Gastrocnemius medialis (tissue), 4 donors: ENCODE measurements around the gene CD200R1. TPM values are rescaled to one million over a fixed set of nuclear protein-coding genes. Genes with fewer than 3 reads are reported as not detected.

Experiments
- ATAC-seq, 2 donors: fragments of 150-250 bp; one replicate each; pipeline ENCODE4 v1.9.1; 2016
- DNase-seq, 2 donors: peaks; one replicate each; pipeline ENCODE4 v3.0.0-alpha.2; 2019
- H3K27ac ChIP-seq, 4 donors: fragments of 200-600 bp; sonication (generic); 1 replicate in 1 of 4; 2 replicates in 3 of 4; pipeline ENCODE4 v1.5.1; 2016 to 2018; ENCODE audit warnings: mild to moderate bottlenecking in 2 of 4, moderate library complexity in 1 of 4
- H3K27me3 ChIP-seq, 3 donors: fragments of 200-600 bp; sonication (generic) in 2 of 3; 1 replicate in 1 of 3; 2 replicates in 2 of 3; pipeline versions ENCODE4 v1.5.1 to v1.6.0; 2016 to 2019; ENCODE audit warnings: mild to moderate bottlenecking in 1 of 3, moderate library complexity in 1 of 3
- H3K36me3 ChIP-seq, 2 donors: fragments of 200-600 bp; sonication (generic) in 1 of 2; one replicate each; pipeline ENCODE4 v1.5.1; 2017 to 2018
- H3K4me1 ChIP-seq, 2 donors: fragments of 200-600 bp; sonication (generic) in 1 of 2; one replicate each; pipeline ENCODE4 v1.5.1; 2016 to 2017; ENCODE audit warnings: mild to moderate bottlenecking in 2 of 2
- H3K4me3 ChIP-seq, 4 donors: fragments of 200-600 bp; sonication (generic) in 3 of 4; 1 replicate in 1 of 4; 2 replicates in 3 of 4; pipeline ENCODE4 v1.5.1; 2016 to 2019; ENCODE audit warnings: mild to moderate bottlenecking in 2 of 4
- H3K9me3 ChIP-seq, 3 donors: fragments of 200-600 bp; sonication (generic) in 2 of 3; 1 replicate in 1 of 3; 2 replicates in 2 of 3; pipeline ENCODE4 v1.5.1; 2016 to 2019
- POLR2A ChIP-seq, 2 donors: fragments of 450-650 bp; IDR thresholded peaks; one replicate each; pipeline ENCODE4 v1.6.1; 2017; ENCODE audit warnings: antibody characterized with exemption in 2 of 2, mild to moderate bottlenecking in 2 of 2, moderate library complexity in 2 of 2
- in situ Hi-C, 4 donors: fragments of 200-750 bp; cut with MboI; loops; one replicate each; pipeline versions ENCODE4 v1.15.0 to v1.8.0; 2017; ENCODE audit warnings: low sequenced_read_pairs in 4 of 4
- intact Hi-C: fragments of 100-400 bp; cut with DNase I; formaldehyde crosslinking; loops from one replicate; pipeline ENCODE4 v1.15.1; 2023; ENCODE audit warnings: low total_unique reads
- total RNA-seq, 4 donors: library from RNA; depleted of rRNA; stranded (reverse); fragments of >200 nt; gene quantifications; one replicate each; pipeline versions ENCODE4 v1.1.0 to v1.2.3, GENCODE V29; 2016
- TF ChIP-seq, protein P1 (sequence below), 5 experiments: fragments of 450-650 bp in 3 of 5; fragments of 200-600 bp in 2 of 5; sonication (generic) in 2 of 5; IDR thresholded peaks in 4 of 5; conservative IDR thresholded peaks in 1 of 5; 1 replicate in 4 of 5; 2 replicates in 1 of 5; pipeline ENCODE4 v1.5.1; 2016 to 2019; ENCODE audit warnings: antibody characterized with exemption in 5 of 5, mild to moderate bottlenecking in 3 of 5, moderate library complexity in 3 of 5

Gene CD200R1
- total RNA-seq, 4 donors from 2014 or later = 0.29 to 0.46 (median 0.40) TPM; not detected in 1

DNA sequence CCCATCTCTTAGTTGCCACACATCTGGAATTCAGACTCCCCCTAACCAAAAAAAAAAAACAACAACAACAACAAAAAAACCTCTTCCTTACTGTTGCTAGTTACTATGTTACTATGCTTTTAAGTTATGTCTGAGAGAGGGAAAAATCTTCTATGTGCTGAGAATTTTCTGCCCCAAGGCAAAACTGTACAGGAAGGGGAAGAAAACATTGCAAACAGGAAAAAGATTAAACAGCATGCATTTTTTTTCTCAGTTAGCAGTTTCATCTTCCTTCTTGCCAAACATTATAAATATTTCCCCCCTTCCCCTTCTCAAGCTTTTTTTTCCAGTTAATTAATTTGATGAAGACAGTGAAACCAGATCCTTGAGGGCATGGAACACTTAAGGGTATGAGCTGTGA lies 1.1 kb upstream of the CD200R1 start:
- H3K4me1 ChIP-seq = no peaks in the 10 kb centered on the region
- H3K4me3 ChIP-seq = no peak overlapping the region
- no peaks in the 10 kb centered on the region for H3K36me3 ChIP-seq
- no peak for TF ChIP-seq POLR2A (IDR thresholded peaks at IDR 0.05)
- DNase-seq (no peak), ATAC-seq (no peak)
- in situ Hi-C loops (loop anchor here in 1 of 4 donors (5.0 to 10.0 kb wide), 2 partner anchors 241 to 334 kb away; partner anchors contain the start of gene CCDC80), intact Hi-C loops (no loop called here)
- no peaks in the 10 kb centered on the region for H3K27me3 ChIP-seq
- H3K27ac ChIP-seq = no peak overlapping the region
- no peaks in the 10 kb centered on the region for H3K9me3 ChIP-seq

DNA sequence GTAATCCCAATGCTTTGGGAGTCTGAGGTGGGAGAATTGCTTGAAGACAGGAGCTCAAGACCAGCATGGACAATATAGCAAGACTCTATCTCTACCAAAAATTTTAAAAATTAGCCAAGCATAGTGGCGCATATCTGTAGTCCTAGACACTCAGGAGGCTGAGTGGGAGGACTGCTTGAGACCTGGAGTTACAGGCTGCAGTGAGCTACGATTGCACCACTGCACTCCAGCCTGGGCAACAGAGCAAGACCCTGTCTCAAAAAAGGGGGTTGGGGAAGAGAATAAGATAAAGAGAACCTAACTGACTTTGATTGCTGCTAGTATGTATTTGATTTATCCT lies 755 bp downstream of the CD200R1 start:
- Histone ChIP-seq H3K36me3 (no peaks in the 10 kb centered on the region), H3K27ac (no peak overlapping the region), H3K9me3 (no peaks in the 10 kb centered on the region), H3K4me3 (no peak overlapping the region), H3K27me3 (no peaks in the 10 kb centered on the region), H3K4me1 (no peaks in the 10 kb centered on the region)
- intact Hi-C loops (no loop called here), in situ Hi-C loops (loop anchor here in 1 of 4 donors (10.0 kb wide), 1 partner anchor 239 kb away; no protein-coding TSS in a partner anchor)
- DNase-seq (no peak), ATAC-seq (no peak)
- TF ChIP-seq, protein P1, sequence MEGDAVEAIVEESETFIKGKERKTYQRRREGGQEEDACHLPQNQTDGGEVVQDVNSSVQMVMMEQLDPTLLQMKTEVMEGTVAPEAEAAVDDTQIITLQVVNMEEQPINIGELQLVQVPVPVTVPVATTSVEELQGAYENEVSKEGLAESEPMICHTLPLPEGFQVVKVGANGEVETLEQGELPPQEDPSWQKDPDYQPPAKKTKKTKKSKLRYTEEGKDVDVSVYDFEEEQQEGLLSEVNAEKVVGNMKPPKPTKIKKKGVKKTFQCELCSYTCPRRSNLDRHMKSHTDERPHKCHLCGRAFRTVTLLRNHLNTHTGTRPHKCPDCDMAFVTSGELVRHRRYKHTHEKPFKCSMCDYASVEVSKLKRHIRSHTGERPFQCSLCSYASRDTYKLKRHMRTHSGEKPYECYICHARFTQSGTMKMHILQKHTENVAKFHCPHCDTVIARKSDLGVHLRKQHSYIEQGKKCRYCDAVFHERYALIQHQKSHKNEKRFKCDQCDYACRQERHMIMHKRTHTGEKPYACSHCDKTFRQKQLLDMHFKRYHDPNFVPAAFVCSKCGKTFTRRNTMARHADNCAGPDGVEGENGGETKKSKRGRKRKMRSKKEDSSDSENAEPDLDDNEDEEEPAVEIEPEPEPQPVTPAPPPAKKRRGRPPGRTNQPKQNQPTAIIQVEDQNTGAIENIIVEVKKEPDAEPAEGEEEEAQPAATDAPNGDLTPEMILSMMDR (IDR thresholded peaks at IDR 0.05 in 4 of 5, conservative IDR thresholded peaks at IDR 0.05 in 1 of 5) = no peak
- no peak for TF ChIP-seq POLR2A (IDR thresholded peaks at IDR 0.05)

DNA sequence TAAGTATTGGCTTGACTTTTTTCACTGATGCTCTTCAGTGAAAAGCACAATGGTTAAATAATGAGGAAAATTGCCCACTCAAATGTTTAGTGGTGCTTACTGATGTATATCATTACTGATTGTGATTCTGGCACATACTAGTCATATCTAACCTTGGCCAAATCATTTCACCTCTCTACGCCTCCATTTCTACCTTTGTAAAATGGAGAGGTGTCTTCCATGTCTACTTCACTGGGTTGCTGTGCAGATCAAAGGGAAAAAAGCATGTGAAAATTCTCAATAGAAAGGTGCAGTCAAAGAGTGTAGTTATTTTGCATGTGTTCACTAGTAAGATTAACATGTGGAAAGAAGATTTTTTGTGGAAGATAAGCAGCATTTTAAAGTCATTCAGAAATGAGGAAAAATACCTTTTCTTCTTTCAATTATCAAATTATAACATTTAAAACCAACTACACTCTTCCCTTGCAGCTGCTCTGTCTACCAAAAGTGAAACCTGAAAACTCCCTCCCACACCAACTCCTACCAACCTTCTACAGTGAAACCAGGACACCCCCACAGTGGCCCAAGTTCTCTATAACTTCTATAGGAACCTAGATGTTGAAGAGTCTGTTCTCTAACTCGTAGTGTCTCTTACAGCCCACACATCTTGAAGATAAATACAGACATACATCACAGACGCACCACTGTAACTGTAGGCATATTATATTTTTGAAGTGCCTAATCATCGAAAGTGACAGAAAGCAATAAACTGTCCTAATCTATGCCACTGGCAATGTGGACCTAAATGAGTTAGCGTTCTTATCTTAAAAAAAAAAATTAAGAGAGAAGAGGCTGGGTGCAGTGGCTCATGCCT lies 1.4 kb downstream of the CD200R1 start:
- no peaks in the 10 kb centered on the region for H3K36me3 ChIP-seq
- H3K27me3 ChIP-seq = no peaks in the 10 kb centered on the region
- H3K9me3 ChIP-seq = no peaks in the 10 kb centered on the region
- no peaks in the 10 kb centered on the region for H3K4me1 ChIP-seq
- intact Hi-C loops (no loop called here), in situ Hi-C loops (loop anchor here in 1 of 4 donors (10.0 kb wide), 1 partner anchor 239 kb away; no protein-coding TSS in a partner anchor)
- no peak overlapping the region for H3K4me3 ChIP-seq
- TF ChIP-seq, protein P1 (IDR thresholded peaks at IDR 0.05 in 4 of 5, conservative IDR thresholded peaks at IDR 0.05 in 1 of 5) = no peak
- no peak for TF ChIP-seq POLR2A (IDR thresholded peaks at IDR 0.05)
- no peak overlapping the region for H3K27ac ChIP-seq
- DNase-seq = no peak
- no peak for ATAC-seq

DNA sequence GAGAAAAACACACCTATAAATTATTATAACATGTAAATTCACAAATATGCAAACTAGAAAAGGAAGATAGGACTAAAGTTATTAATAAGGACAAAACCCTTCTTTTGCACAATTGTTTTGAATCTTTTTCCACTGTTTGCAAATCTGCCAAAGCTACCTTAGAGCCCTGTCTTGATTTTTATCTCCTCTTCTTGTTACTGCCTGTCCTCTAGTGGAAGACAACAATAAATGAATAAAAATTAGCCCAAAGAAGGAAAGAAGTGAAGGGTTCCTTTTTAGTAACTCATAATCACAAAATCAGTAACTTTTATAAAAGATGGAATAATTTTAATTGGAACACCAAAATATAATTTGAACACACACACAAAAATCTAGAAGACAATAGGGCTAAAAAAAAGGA lies 2.7 kb downstream of the CD200R1 start:
- H3K27ac ChIP-seq = no peak overlapping the region
- TF ChIP-seq POLR2A (IDR thresholded peaks at IDR 0.05) = no peak
- TF ChIP-seq, protein P1 (IDR thresholded peaks at IDR 0.05 in 4 of 5, conservative IDR thresholded peaks at IDR 0.05 in 1 of 5) = no peak
- no peak overlapping the region for H3K4me3 ChIP-seq
- no peaks in the 10 kb centered on the region for H3K27me3 ChIP-seq
- intact Hi-C loops (no loop called here), in situ Hi-C loops (loop anchor here in 1 of 4 donors (10.0 kb wide), 1 partner anchor 237 kb away; no protein-coding TSS in a partner anchor)
- H3K9me3 ChIP-seq = no peaks in the 10 kb centered on the region
- DNase-seq = no peak
- no peak for ATAC-seq
- H3K4me1 ChIP-seq = no peaks in the 10 kb centered on the region
- H3K36me3 ChIP-seq = no peaks in the 10 kb centered on the region

DNA sequence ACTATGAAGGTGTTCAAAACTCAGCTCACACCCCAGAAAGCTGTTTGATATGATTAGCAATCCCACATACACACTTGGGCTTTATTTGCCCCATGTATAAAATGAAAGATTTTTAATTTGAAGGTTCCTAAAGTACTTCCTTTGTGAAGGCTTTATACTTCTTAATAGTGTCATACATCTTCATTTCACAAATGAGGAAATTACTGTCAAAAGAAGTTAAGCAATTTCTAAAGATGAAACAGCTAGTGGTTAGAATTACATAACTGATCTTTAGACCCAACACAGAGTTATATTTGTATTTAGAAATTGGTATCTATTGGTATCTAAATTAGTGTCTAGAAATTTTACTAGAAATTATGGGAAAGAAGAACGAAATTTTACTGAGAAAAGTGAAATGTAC lies 7.1 kb downstream of the CD200R1 start:
- Histone ChIP-seq H3K27me3 (no peaks in the 10 kb centered on the region), H3K4me1 (no peaks in the 10 kb centered on the region), H3K9me3 (no peaks in the 10 kb centered on the region), H3K36me3 (no peaks in the 10 kb centered on the region), H3K27ac (no peak overlapping the region), H3K4me3 (no peak overlapping the region)
- in situ Hi-C loops (no loop called here), intact Hi-C loops (no loop called here)
- TF ChIP-seq, protein P1 (IDR thresholded peaks at IDR 0.05 in 4 of 5, conservative IDR thresholded peaks at IDR 0.05 in 1 of 5) = no peak
- no peak for TF ChIP-seq POLR2A (IDR thresholded peaks at IDR 0.05)
- no peak for ATAC-seq
- DNase-seq = no peak
